Neutrophil (primary cell): Measurements from ENCODE around the gene AHRR.
A peak's percentile ranks its signal among the peaks of the same experiment; 100 is the strongest.

ENCODE experiments used
- H3K27ac ChIP-seq: fragments of 200-600 bp; sonication (generic); 2 replicates; pipeline ENCODE4 v1.5.1; 2016; ENCODE audit warnings: mild to moderate bottlenecking, moderate library complexity
- H3K27me3 ChIP-seq: fragments of 200-600 bp; sonication (generic); 2 replicates; pipeline ENCODE4 v1.6.0; 2016; ENCODE audit warnings: mild to moderate bottlenecking
- H3K36me3 ChIP-seq: fragments of 200-600 bp; sonication (generic); 2 replicates; pipeline ENCODE4 v1.5.1; 2017
- H3K4me1 ChIP-seq, 2 experiments: fragments of 200-600 bp in 1 of 2; sonication (generic) in 1 of 2; 1 replicate in 1 of 2; 2 replicates in 1 of 2; pipeline versions ENCODE4 v1.5.1 to v1.6.1; 2013 to 2016; ENCODE audit warnings: low read depth in 1 of 2, low read length in 1 of 2, mild to moderate bottlenecking in 1 of 2, moderate library complexity in 1 of 2; ENCODE audit not compliant: control insufficient read depth in 1 of 2, insufficient read depth in 1 of 2
- H3K4me3 ChIP-seq, 2 experiments: fragments of 200-600 bp in 1 of 2; sonication (generic) in 1 of 2; 1 replicate in 1 of 2; 2 replicates in 1 of 2; pipeline ENCODE4 v1.5.1; 2013 to 2016; ENCODE audit warnings: low read depth in 1 of 2, low read length in 1 of 2, mild to moderate bottlenecking in 1 of 2, moderate library complexity in 1 of 2
- H3K9me3 ChIP-seq: fragments of 200-600 bp; sonication (generic); 2 replicates; pipeline ENCODE4 v1.5.1; 2016
- CTCF ChIP-seq: fragments of 200-600 bp; sonication (generic); IDR thresholded peaks from 2 replicates; pipeline ENCODE4 v1.5.1; 2016; ENCODE audit warnings: antibody characterized with exemption

AHRR gene

GRCh38 chr5:317086-317811 lies 4.3 kb upstream of the AHRR start:
- Histone ChIP-seq H3K4me3 (no peak overlapping the region), H3K4me1 (peaks cover 4 to 13% of the 10 kb centered on the region in 2 experiments), H3K27ac (no peak overlapping the region), H3K36me3 (peaks cover 48% of the 10 kb centered on the region), H3K27me3 (peaks cover 41% of the 10 kb centered on the region), H3K9me3 (no peaks in the 10 kb centered on the region)
- TF ChIP-seq CTCF, result no peak

GRCh38 chr5:318341-318897 lies 3.1 kb upstream of the AHRR start:
- Histone ChIP-seq H3K4me3 (no peak overlapping the region), H3K27me3 (peaks cover 53% of the 10 kb centered on the region), H3K4me1 (peaks cover 5 to 20% of the 10 kb centered on the region in 2 experiments), H3K27ac (no peak overlapping the region), H3K36me3 (peaks cover 37% of the 10 kb centered on the region), H3K9me3 (no peaks in the 10 kb centered on the region)
- no peak for TF ChIP-seq CTCF

GRCh38 chr5:318931-319601 lies 2.4 kb upstream of the AHRR start:
- no peak overlapping the region for H3K27ac ChIP-seq
- H3K4me1 ChIP-seq, result peaks cover 5 to 20% of the 10 kb centered on the region in 2 experiments
- H3K4me3 ChIP-seq, result no peak overlapping the region
- peaks cover 31% of the 10 kb centered on the region for H3K36me3 ChIP-seq
- TF ChIP-seq CTCF, result no peak
- no peaks in the 10 kb centered on the region for H3K9me3 ChIP-seq
- peaks cover 59% of the 10 kb centered on the region for H3K27me3 ChIP-seq

DNA sequence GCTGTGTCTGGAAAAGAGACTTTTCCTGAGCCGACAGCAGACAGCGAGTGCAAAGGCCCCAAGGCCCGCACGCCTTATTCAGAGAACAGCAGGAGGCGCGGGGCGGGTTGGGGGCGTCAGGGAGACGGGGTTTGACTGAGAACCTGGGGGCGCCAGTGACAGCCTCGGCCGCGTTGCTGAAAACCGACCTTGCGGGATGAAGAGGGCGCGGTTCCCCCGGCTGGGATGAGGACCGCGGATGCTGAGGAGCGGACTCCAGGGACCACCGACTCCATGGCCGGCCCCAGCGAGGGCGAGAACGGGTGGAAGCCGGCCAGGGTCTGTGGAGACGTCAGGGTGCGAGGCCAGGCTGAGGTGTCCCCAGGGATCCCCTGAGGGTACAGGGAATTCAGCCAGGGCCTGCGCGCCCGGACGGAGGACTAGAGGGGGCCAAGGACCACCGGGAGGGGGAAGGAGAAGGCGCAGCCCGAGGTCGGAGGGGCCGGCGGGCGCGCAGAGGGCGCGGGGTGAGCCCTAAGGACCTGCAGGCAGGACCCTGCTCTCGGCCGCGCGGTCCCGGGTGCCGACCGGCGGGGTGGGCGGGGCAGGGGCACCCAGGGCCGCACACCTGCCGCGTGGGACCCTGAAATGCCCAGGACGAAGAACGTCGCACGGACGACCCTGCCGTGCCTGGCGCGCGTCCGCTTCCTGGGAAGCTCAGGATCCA lies 837 bp upstream of the AHRR start:
- no peak overlapping the region for H3K27ac ChIP-seq

More for the DNA sequence above, 837 bp upstream of the AHRR start:
- H3K27me3 ChIP-seq, result peaks cover 74% of the 10 kb centered on the region
- no peaks in the 10 kb centered on the region for H3K9me3 ChIP-seq
- no peak for TF ChIP-seq CTCF
- H3K4me1 ChIP-seq, result peaks cover 5 to 20% of the 10 kb centered on the region in 2 experiments
- H3K4me3 ChIP-seq, result peak overlapping the region in 1 of 2 experiments; percentile 38
- H3K36me3 ChIP-seq, result peaks cover 15% of the 10 kb centered on the region
